Fibroblast of mammary gland (primary cell): ENCODE measurements around the gene RAD9A.

ENCODE experiments used
- DNase-seq: peaks from one replicate; pipeline ENCODE4 v3.0.0-alpha.2; 2010; ENCODE audit warnings: low read depth
- H3K4me3 ChIP-seq: 2 replicates; pipeline ENCODE4 v1.5.1; 2011; ENCODE audit warnings: low read depth, mild to moderate bottlenecking, low read length, moderate library complexity; ENCODE audit not compliant: control insufficient read depth
- CTCF ChIP-seq: conservative IDR thresholded peaks from 2 replicates; pipeline ENCODE4 v1.5.1; 2011; ENCODE audit warnings: low read depth, low read length, inconsistent platforms; ENCODE audit not compliant: control insufficient read depth, insufficient read depth

The RAD9A gene

GRCh38 chr11:67410984-67411784, 19.4 kb downstream of the RAD9A start:
- no peak for TF ChIP-seq CTCF
- DNase-seq = no peak
- H3K4me3 ChIP-seq = no peak overlapping the region

GRCh38 chr11:67411785-67412152, 20.0 kb downstream of the RAD9A start:
- no peak for TF ChIP-seq CTCF
- no peak overlapping the region for H3K4me3 ChIP-seq
- DNase-seq = no peak

GRCh38 chr11:67412495-67413179, 20.9 kb downstream of the RAD9A start:
- no peak for TF ChIP-seq CTCF
- DNase-seq = no peak
- no peak overlapping the region for H3K4me3 ChIP-seq

- no peak overlapping the region for H3K4me3 ChIP-seq
- DNase-seq = no peak
- TF ChIP-seq CTCF = no peak
Observed at GRCh38 chr11:67413266-67413849, 21.6 kb downstream of the RAD9A start.

DNA sequence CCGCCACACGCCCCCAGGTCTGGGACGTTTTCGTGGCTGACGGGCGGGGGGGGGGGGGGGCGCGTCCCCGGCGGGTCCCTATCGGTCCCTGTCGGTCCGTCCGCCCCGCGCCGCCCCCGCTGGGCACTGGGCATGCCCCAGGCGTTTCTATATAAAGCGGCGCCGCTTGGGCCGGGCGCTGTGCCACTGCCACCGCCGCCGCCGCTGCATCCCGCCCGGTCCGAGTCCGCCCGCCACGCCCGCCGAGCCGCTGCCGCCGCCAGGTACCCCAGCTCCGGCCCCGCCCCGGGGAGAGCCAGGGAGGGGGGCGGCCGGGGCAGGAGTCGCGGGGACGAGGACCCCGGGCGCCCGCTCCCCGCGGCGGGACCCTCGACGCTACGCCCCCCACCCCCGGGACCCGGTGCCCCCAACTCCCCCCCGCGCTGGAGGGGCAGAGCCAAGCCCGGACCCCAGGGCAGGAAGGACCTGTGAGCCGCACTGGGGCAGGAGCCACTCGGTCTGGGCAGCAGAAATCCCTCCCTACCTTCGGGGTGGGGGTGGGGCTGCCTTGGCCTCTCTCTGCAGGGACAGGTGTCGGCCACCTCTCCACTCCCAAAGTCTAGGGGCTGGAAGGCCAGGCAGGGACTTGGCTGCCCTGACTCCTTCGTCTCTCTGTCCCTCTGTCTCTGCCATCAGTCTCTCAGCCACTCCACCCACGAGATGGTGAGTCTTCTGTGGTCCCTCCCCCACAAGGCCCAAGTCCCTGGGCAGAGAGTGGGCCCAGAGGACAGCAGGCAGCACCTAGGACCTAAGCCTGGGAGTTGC, 23.9 kb downstream of the RAD9A start, which contains the start of gene CARNS1:
TSS of gene CARNS1 (plus strand) at position 178 of the 804 bp plus-strand sequence. CDS start at position 700, 522 bp downstream.
- no peak within 1 kb of the TSS for H3K4me3 ChIP-seq
- TF ChIP-seq CTCF = no peak
- no peak for DNase-seq
